NCI-H1048 (cell line): Measurements from ENCODE around the gene TTC7B.

ENCODE experiments used
- DNase-seq: peaks from one replicate; lab custom pipeline; 2025; lab: John Stamatoyannopoulos, UW

Gene TTC7B

DNA sequence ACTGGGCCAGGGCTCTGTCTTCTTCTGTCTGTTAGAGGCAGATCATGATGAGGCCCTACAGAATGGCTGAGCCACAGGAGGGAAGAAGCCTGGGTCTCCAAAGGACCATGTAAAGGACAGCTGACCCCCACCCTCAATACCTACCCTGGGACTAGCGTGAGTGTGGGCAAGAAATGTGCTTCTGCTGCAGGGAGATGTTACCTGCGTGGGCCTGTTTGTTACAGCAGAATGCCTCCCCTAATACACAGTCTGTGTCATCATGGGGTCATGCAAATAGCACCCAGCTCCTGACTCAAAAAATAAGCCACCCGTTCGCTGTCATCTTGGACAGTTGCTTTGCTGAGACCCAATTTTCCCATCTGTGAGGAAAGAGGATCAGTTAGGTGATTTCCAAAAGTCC lies 328.8 kb downstream of the TTC7B start:
- no peak for DNase-seq

DNA sequence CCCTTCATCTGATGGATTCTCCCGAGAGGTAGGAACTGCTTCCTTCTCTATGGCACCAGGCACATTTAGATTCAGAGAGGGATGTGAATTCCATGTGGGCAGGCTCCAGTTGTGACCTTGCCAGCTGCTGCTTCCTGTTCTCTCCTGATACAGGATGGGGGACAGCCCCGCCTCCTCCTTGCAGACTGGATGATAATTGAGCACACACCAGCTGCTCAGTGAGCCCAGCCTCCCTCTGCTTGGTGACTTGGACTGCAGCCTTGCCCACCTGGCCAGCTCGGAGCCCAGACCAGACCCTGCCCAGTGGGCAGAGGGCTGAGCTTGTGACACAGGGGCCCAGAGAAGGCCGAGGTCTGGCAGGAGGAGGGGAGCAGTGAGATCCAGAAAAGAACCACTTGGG lies 329.2 kb downstream of the TTC7B start:
- no peak for DNase-seq

DNA sequence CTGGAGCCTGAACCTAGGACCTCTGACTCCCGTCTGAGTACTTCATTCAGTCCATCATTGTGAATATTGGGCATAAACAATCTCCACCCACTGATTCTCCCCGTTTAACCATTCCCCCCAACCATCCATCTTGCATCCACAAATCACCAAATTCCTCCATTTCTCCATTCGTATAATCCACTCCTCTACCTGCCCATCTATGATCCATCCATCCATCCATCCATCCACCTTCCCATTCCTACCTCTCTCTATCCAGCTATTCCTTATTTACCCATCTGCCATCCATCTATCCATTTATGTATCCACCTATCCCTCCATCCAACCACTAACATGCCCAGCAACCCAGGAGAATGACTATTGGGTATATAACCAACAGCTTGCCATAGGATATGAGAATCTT lies 331.9 kb downstream of the TTC7B start:
- no peak for DNase-seq

DNA sequence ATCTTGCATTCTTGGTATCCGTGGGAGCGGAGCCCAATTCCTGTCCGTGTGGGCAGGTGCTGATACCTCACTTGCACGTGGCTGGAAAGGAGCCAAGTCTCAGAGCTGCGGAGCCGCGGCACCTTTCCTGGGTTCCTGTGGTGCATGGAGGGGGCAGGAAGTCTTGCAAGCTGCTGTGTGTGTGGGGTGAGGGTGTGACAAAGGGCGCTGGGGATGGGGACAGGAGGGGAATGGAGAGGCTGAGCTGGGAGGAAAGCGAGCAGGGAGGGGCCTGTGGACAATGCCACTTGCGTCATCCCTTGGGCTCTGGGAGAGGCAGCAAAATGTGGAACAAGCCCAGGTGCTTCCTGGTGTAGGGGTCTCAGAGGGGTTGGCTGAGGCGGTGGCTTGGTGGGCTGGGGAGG lies 332.7 kb downstream of the TTC7B start:
- no peak for DNase-seq

DNA sequence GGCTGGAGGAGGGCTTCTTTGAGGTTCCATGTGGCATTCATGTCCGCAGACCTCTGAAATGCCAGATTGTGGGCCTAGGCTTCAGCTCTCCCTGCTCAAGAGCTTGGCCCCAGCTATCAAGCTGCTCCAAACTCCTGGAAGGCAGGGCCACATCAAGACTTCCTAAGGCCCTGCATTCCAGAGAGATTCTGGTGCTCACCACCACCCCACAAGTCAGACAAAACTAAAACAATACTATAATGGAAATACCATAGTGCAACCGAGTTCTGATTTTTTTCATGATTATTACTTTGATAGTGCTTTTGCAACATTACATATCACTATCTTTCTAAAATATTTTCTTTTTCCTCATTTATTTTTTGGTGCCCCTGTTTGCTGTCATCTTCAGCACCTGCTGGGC lies 333.1 kb downstream of the TTC7B start:
- no peak for DNase-seq

DNA sequence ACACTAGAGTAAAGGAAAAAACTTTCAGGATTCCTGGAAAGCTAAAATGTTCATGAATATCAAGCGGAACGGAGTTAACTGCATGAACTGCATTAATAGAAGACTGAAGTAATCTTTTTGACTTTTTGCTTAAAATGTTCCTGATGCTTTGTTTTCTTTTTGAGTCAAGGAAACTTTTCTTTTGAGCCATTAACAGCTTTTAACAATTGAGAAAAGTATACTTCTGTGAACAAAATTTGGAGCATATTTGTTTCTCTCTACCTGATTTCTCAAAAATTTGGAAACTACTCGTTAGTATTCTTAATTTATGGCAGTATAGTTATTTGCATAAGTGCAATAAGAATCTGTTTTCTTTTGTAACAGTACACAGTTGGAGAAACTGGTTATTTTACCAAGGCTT lies 340.9 kb downstream of the TTC7B start:
- DNase-seq = no peak
